NCI-H1417 (cell line): ENCODE results near the gene GET3.
"Not testable (repeated sequence)": the region's sequence is repeated elsewhere in the genome, so short reads cannot be mapped to it uniquely, and the experiment has no call there.

Experiments
- DNase-seq, 3 experiments: peaks; one replicate each; lab custom pipeline; 2025; lab: John Stamatoyannopoulos, UW

Gene GET3

GRCh38 chr19:12736995-12737834 is at the start of gene GET3:
GET3 (plus strand) TSS chr19:12737497; CDS start chr19:12737506, 9 bp downstream.
- DNase-seq, result peak; percentile 95 to 100 (median 96)

DNA sequence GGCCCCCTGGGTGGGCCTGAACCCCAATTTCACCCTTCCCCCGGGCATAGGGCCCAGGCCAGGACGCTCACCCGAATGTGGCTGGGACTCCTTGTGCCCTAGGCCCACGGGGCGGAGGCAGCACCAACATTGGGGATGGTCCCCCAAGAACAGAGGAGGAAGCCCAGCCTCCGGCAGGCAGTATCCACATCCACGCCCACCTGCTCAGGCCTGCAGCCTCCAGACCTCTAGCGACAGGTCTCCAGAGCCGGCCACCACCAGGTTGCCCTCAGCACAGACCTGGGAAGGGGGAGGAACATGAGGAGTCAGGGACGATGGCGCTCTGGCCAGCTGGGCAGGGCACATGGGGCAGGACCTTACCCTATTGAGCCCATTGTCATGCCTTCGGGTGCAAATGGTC is 48.3 kb upstream of the GET3 start:
- DNase-seq, result no peak

DNA sequence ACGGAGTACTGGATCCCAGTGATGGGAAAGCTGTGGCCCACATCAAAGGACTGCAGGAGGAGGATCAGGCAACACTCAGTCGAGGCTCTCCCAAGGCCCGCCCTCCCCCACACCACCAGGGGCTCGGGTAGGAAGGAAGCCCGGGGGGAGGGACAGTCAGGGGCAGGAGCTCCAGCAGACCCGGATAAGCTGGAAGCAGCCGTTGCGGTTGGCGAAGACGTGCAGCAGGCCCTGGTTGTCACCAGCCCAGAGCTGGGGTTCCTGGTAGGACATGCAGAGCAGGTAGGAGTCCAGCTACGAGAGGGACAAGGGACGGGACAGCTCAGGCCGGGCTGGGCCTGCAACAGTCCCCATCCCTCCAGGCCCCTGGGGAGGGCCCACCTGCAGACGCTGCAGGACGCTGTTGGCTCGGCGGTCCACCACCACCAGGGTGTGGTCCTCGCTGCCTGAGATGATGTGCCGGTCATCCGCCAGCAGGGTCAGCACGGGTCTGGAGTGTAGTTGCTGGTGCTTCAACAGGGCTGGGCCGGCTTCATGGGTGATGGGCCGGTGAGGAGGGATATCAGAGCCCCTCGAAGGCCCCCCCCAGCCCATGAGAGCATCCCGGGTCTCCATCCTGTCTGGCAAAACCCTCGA is 47.6 kb upstream of the GET3 start:
- DNase-seq, result no peak

GRCh38 chr19:12692960-12693359 is 44.3 kb upstream of the GET3 start:
- no peak for DNase-seq

- DNase-seq, result no peak
These were observed 42.7 kb upstream of the GET3 start for GRCh38 chr19:12694641-12695040.

GRCh38 chr19:12695096-12695495 is 42.2 kb upstream of the GET3 start:
- DNase-seq, result no peak

- no peak for DNase-seq
These were observed 41.8 kb upstream of the GET3 start for GRCh38 chr19:12695514-12695913.

DNA sequence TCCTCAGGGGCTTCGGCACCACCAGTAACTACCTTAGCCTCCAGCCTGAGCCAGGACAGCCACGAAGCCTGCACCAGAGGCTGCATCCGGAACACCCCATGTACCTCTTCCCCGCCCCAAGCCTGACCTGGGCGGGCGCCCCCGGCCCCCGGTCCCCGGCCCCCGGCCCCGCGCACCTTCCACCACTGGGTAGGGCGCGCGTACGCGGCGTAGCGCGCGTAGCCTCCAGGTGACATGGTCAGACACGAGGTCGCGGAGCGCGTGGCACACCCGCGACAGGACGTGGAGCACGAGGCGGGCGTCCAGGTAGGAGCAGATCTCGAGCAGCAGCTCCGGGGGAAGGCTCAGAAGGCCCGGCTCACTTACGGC is 41.3 kb upstream of the GET3 start:
- DNase-seq, result no peak

DNA sequence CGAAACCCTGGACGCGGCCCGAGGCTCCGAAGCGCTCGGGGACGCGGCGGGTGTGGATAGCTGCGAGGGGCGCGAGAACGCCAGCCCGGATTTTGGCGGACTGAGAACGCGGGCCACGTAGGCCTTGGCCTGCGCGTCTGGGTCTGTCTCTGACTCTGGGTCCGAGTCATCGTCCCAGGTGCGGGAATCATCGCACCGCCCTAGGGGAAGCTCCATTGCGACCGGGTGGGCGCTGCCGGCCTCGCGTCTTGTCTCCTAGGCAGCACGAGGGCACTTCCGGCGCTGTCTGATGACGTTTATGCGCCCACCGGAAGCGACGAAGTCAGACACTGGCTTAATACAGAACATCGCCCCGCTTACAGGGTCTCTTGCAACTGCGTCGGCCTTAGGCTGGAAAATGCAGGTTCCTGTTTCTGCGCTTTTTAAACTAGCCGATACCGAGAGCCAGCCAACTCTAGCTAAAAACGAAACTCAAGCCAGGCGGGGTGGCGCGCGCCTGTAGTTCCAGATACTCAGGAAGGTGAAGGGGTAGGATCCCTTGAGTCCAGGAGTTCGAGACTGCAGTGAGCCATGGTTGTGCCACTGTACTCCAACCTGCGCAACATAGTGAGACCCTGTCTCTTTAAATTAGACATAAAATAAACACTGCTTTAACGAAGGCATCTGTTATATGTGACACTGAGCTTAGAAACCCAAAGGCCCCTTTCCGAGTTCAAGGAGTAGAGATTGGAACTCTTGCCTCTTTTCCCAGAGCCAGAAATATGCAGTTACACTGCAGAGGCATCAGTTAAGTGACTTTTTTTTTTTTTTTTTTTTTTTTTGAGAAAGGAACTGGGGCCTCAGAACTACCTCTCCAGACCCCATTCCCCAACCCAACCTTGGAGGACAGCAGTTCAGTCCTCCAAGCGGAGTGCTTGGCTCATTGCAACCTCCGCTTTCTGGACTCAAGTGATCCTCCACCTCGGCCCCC is 40.6 kb upstream of the GET3 start, which contains the start of gene FBXW9:
FBXW9 (minus strand) TSS at position 266 of the 970 bp plus-strand sequence; CDS start at position 216, 50 bp downstream.
- peak; percentile 93 to 98 (median 95) for DNase-seq

DNA sequence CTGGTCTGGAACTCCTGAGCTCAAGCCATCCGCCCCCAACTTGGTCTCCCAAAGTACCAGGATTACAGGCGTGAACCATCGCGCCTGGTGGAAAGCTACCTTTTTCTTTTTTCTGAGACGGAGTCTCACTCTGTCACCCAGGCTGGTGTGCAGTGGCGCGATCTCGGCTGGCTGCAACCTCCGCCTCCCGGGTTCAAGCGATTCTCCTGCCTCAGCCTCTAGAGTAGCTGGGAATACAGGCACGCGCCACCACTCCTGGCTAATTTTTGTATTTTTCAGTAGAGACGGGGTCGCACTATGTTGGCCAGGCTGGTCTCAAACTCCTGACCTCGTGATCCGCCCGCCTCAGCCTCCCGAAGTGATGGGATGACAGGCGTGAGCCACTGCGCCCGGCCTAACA is 39.9 kb upstream of the GET3 start:
- not testable (repeated sequence) for DNase-seq

GRCh38 chr19:12698138-12698537 is 39.2 kb upstream of the GET3 start:
- DNase-seq, result no peak

DNA sequence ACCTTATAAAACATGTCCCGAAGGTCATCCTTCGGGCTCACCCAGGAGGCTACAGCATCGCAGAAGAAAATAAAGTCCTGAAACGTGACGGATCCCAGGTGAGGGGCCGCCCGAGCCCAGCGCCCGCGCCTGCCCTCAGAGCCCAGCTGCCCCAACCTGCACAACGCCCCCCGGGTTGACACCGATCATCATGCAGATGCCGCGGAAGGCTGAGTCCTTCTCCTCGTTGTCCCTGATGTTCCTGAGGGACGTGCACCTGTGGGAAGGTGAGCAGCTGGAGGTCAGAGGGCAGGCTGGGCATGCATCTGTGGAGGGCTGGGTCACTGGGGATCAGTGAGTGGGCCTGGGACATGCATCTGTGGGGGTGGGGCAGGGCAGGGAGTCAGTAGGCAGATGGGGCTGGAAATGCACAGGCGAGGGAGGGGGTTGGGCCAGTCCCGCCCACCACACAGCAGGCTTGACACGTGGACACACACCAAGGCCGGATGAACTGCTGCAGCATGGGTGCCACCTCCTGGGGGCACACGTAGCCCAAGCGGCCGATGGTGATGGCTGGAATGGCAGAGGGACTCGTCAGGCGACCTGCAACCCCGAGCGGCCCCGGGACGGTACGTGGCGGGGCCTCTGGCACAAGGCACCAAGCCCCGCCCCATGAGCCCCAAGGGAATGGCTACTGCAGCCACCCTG is 35.6 kb upstream of the GET3 start:
- DNase-seq, result no peak

DNA sequence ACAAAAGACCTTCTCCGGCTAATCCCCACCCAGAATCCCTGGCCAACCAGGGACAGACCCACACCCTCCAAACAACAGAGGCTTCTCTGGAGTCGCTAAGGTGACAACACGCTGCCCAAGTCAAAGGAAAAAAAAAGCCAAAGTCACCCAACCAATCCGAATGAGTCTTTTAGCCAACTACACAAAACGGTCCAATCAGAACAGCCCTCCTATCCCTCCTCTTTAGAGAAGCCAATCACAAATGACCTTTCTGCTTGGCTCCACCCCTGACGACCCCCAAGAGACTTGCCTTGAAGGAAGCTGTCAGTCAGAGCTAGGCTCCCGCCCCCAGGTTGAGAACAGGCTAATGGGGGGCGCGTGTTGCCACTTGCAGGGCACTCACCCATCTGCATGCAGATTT is 34.3 kb upstream of the GET3 start:
- peak; percentile 5 to 74 (median 37) for DNase-seq

GRCh38 chr19:12705169-12705568 is 32.1 kb upstream of the GET3 start:
- no peak for DNase-seq

DNA sequence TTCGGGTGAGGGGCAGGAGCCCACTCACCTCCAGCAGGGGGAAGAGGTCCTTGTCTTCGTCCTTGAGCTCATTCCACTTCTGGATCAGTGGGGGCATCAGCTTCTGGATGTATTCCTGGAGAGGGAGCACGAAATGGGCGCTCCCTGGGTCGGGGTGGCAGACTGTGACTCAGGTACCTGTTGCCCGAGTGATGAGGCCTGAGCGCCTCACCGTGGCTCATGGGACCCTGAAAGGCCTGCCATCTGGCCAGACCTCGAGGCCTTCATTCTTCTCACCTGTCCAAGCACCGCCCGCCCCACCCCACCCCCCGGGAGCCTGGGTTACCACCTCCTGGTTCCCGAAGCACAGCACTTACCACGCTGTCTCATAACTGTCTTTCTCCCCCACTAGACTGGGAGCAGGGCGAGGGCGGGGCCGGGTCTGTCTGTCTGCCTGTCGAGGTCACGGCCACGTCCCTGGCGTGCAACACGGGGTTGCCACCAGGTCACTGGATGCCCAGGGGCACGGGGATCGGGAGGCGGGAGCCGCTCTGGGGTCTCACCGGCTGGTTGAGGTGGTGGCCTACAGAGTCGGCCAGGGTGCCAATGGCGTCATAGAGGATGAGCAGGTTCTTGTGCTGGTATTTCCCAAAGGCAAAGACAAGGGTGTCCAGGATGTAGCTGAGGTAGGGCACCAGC is 31.5 kb upstream of the GET3 start:
- no peak for DNase-seq

GRCh38 chr19:12706332-12706718 is 31.0 kb upstream of the GET3 start:
- DNase-seq, result no peak

- DNase-seq, result no peak
These were observed 28.7 kb upstream of the GET3 start for GRCh38 chr19:12708641-12709040.

GRCh38 chr19:12711187-12711586 is 26.1 kb upstream of the GET3 start:
- no peak for DNase-seq

- not testable (repeated sequence) for DNase-seq
These were observed 25.2 kb upstream of the GET3 start for GRCh38 chr19:12712077-12712476.

- not testable (repeated sequence) for DNase-seq
These were observed 24.0 kb upstream of the GET3 start for GRCh38 chr19:12713304-12713703.

GRCh38 chr19:12715102-12715501 is 22.2 kb upstream of the GET3 start:
- DNase-seq, result no peak
